AML-193 (cell line): ENCODE results near the gene DBH.

Experiments used
- DNase-seq, 2 experiments: peaks; one replicate each; lab custom pipeline; 2025; lab: John Stamatoyannopoulos, UW

DBH gene

DNA sequence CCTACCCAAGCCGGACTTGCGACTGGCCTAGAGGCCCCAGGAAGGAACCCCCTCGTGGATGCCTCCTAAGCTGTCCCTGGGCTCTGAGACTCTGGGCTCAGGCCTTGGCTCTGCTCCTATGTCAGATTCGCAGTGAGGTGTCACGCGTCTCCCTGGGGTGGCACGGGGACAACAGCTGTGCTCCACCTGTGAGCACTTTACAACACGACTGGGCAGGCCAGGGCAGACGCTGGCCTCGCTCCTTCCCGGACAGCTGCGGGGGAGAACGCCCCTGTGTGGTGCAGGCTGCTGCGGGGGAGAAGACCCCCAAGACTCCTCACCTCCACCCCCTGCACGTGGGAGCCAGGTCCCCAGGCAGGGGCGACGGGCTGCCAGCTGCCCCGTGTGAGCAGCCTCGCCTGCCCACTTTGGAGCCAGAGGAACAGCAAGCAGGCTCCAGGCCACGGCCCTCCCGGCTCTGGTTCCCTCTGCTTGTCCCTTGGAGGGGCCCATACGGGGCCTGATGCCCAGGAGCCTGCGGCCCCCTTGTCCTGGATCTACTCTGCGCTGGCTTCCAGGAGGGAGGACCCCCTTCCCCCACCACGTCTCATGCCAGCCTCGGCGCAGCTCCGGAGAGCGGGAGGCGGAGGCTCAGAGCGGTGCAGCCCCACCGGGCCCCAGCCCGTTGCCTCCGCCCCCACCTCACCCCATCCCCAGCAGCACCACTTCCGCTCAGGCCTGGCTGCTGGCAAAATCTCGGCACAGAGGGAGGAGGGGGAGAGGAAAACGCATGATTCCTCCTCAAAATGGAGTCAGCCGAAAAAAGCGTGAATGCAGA lies 66.0 kb downstream of the DBH start:
- peak; percentile 5 to 10 for DNase-seq

DNA sequence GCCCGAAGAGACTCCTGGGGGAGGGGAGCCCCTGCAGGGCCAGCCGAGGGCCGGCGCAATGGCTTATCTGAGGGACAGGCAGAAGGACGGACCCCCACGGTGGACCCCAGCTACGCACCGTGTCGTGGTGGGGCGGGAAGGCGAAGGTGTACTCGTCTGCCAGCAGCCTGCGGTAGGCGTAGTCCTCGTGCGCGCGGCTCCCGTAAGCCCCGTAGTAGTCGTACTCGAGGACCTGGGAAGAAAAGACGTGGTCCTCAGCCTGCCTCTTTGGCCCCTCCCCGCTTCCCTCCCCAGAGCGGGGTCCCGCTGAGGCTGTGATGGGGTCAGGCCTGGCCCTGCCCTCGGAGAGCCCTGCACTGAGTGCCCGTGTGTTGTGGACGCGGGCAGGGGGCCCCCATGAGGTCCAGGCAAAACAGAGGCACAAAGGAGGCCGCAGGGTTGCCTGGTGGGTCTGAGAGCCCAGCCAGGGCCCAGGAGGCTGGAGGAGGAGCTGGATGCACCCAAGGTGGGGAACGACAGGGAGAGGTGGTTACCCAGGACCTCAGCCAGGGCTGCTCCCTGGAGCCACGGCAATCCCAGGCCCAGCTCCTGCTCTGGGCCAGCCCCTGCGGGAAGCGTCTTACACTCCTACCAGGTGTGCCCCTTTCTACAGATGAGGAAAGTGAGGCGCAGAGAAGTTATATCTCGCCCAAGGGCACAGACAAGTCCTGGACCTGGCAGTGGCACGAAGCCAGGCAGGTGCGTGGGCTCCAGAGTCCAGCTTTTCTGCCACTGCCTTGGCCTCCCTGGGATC lies 66.8 kb downstream of the DBH start:
- no peak for DNase-seq

DNA sequence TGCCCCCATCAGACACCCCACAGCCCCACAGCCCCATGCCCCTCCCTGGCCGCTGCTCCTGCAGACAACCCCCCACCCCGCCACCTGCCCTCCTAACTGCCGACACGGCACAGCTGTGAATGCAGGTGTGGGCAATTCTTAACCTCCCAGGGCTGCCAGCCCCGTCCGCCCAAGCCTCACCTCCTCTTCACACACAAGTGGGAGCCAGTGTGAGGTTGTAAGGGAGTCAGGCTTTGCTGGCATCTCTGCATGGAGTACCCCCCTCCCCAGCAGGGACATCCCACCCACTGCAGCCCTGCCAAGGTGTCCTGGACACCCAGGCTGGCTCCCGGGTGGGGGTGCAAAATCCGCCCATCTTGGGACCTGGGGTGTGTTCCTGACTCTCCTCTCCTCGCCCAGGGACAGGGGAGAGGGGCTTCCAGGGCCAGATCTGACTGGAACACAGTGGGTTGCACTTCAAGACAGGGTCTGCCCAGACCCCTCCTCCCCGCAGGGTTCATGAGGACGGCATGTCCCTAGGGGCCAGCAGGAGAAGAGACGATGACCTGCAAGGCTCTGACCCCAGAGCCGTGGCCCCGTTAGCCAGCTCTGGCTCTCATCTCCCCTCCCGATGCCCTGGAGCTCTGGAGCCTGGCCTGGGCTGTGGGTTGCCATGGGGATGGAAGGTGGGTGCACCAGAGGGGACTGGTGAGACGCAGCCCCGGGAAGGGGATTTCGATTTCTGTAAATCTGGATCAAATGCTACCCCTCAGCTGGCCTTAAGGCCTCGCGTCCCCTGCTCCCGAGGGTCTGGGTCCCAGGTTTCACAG lies 67.6 kb downstream of the DBH start:
- DNase-seq: no peak

DNA sequence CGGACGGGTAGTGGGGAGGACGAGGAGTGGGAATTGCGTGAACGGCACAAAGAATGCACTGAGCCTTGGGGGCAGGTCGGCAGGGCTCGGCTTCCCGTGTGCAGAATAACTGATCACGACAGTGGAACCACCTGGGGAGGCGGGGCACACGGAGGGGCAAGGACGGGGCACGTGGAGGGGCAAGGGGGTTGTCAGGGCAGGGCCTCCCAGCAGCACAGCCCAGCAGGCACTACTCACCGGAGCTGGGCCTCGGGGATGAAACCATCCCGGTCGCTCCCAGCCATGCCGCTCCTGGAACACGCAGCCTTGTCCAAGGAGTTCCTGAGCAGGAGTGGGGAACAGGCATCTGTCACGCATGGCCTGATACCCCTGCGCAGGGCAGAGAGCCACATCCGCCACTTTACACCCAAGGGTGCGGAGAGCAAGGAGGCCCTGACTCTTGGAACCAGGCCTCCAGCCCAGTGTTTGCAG lies 68.6 kb downstream of the DBH start:
- DNase-seq: no peak

DNA sequence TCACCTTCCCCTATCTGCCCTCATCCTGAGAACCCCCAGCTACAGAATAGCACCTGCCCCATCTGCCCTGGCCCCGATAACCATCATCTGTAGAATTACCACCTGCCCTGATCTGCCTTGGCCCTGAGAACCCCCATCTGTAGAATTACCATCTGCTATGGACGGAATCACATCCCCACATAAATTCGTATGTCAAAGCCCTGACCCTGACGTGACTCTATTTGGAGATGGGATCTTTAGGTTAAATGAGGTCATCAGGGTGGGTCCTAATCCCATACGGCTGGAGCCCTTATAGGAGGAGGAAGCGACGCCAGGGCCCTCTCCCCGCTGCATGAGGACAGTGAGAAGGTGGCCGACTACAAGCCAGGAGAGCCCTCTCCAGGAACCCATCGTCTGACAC lies 69.4 kb downstream of the DBH start:
- no peak for DNase-seq

DNA sequence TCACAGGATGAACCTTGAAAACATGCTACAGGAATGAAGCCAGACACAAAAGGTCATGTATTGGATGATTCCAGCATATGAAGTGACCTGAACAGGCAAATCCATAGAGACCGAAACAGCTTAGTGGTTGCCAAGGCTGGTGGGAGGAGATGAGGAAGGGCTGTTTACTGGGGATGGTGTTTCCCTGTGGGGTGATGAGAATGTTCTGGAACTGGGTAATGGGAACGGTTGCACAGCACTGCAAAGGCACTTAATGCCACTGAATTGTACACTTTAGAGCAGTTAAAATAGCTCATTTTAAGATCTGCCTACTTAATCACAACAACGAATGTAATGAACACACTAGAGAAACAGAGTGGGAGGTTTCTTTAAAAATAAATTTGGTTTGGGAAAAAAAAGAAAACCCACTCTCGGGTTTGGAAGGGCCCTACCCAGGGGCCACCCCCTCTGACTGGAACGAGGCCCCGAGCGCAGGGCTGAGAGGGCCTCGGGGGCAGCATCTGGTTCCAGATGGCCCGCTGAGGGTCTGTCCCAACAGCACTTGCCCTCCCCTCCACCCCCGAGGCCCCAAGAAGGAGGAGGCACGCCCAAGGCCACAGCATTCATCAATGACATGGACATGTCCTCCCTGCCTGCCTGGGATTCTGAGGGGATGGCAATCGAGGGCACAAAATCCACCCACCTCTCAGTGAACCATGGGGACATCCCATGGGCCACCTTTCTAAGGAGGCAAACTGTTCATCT lies 70.3 kb downstream of the DBH start:
- no peak for DNase-seq

DNA sequence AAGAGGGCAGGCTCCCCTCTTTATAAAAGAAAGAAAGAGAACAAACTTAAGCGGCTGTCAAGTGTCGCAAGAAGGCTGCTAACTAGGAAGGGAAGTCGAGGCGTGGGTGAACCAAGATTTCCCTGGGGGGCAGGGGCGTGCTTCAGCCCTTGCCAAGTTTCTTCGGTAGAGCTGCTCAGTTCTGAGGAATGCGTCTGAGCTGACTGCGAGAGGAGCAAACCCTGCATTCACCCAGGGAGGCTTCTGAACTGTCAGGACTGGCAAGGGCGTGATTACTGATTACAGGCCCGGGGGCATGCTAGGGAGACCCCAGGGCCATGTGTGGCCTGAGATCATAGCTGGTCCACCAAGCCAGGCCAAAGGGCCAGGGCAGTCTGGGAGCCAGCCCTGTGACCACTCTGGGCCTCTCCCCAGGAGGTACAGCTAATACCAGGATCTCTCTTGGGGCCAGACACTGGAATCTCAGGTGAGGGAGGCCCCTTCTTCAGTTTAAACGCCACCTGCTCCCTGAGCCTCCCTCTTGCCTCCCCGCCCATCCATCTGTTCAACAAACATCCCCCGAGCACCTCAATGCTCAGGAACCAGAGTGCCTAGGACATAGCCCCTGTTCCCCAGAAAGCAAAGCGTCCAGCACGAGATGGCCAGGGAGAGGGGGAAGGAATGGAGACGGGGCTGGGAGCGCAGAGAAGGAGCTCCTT lies 71.1 kb downstream of the DBH start:
- DNase-seq: no peak

DNA sequence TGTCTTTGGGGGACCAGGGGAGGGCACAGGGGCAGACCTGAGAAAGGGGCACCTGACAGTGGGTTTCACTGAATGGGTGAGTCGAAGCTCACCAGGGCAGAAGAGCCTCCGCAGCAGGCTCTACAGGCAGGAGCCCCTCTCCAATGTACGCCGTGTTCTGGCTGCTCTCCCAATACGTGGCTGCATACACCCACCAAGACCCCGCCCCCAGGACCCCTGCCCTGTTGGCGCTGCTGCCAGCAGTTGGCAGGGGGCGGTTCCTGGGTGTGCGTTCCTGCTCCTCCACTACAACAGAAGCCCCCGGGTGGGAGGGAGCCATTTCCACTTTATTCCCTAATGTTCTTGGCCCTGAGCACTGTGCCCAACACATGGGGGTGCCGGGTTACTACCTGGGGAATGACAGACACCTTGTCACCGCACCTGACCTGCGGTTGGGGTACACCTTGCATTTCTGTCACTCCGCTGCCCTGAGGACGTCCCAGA lies 71.6 kb downstream of the DBH start:
- DNase-seq: no peak

DNA sequence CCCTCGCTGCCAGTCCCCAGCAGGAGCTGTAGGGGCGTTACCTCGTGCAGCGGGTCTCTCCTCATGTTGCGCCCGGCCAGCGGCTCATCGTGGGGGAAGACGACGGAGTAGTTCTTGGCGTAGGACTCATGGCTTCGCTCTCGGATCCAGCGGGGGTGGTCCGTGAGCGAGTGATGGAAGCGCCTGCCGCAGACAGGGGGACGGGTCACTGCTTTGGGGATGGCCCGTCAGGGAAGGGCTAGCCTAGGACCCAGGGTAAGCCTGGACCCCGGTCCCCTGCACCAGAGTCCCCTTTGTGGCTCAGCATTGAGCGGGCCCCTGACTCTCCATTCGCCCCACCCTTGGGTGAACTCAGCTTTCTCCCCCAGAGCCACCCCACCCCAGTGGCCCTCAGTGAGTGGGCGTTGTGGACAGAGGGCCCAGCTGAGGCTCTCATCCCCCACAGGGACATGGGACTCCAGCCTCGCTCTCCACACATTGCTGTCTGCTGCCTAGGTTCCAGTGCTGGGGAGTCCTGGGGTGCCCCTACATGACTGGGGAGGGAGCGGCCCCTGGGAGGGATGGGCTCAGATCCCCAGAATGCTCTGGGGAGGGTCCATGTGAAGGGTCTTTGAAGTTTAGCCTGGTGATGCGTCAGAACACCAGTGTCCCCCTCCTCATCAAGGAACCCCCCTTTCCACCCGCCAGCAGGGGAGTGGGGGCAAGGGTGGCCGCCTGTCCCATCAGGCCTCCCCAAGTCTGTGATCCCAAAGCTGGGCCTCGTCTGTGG lies 72.3 kb downstream of the DBH start:
- DNase-seq: no peak
